IPS-NIHi11 (cell line): ENCODE measurements around the gene ALK.
"Not testable (repeated sequence)": the region's sequence is repeated elsewhere in the genome, so short reads cannot be mapped to it uniquely, and the experiment has no call there.

ENCODE experiments used
- DNase-seq: peaks from one replicate; pipeline ENCODE4 v3.0.0; 2012; ENCODE audit warnings: mixed read lengths, low spot score

Gene ALK

DNA sequence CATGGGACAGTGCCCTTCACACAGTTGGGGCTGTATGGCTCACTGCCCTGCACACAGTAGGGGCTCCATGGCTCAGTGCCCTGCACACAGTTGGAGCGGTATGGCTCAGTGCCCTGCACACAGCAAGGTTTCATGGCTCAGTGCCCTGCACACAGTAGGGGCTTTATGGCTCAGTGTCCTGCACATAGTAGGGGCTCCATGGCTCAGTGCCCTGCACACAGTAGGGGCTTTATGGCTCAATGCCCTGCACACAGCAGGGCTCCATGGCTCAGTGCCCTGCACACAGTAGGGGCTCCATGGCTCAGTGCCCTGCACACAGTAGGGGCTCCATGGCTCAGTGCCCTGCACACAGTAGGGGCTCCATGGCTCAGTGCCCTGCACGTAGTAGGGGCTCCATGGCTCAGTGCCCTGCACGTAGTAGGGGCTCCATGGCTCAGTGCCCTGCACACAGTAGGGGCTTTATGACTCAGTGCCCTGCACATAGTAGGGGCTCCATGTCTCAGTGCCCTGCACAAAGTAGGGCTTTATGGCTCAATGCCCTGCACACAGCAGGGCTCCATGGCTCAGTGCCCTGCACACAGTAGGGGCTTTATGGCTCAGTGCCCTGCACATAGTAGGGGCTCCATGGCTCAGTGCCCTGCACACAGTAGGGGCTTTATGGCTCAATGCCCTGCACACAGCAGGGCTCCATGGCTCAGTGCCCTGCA is 676.2 kb downstream of the ALK start:
- DNase-seq, result not testable (repeated sequence)

DNA sequence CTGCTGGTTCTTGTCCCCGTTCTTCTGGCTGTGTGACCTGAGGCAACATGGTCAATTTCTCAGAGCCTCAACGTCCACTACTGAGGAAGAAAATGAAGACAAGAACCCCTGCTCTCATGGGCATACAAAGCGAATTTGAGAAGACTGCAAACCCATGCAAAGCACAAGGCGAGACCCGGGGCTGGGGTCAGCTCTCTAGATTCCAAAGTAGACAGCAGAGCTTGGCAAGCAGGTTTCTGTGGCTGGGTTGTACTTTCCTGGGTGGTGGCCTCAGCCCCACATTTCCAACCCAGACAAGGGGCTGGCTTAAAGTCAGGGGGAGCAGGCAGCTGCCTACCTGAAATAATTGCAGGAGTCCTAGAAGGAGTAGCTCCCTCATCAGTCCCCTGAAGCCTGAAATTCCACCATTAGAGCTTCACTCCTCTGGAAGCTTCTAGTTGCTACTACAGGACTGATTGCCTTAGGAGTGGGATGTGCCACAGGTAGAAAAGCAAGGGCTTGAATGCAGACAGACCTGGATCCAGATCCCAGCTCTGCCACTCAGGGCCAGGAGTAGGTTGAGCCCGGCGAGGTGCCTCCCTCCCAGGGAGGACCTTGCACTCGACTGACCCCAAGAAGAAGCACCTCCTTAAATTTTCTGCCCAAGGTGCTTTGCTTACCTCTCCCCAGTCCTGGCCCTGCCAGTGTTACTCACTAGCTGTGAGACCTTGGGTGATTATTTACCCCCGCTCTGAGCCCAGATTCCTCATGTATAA is 678.6 kb downstream of the ALK start:
- no peak for DNase-seq

DNA sequence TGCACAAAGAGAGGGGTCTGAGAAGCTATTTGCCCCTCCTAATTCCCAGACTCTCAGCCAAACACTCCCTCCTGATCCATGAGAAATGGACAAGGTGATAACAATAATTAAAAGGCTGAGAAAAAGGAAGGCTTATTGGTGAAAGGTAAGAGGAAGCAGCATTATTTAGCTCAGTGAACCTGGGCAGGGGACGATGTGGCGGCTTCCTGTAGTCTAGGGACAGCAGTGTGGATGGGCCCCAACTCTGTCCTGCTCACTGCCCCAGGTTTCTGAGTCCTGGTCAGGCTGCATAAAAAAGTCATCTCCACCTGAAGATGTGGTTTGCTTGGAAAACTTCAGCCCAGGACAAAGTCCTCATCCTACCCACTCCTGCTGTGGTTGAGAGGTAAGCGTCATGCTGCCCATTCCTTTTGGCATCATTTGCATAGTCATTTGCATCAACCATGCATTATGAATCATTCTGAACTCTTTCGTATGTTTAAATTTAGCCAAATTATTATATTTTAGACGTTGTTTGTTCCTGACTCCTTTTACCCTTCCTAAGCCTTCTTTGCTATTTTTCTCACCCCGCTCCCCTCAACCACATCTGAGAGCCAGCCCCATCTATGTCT is 679.3 kb downstream of the ALK start:
- no peak for DNase-seq

DNA sequence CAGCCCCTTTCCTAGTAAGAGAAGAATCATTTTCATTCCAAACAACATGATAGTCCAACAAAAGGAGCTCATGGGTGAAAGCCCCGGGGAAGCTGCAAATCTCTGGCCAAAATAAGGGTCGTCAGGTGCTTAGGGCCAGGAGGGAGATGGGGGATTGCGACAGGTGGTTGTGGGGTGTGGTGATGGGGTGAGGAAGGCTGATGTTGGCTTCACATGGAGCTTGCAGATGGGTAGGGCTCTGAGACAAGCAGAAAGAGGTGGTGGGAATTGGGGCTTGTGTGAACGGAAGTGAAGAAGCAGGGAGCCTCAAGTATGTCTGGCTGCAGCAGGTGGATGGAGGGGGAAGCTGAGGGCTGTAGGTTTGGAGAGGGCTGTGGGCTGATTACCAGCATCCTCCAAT is 680.0 kb downstream of the ALK start:
- no peak for DNase-seq

DNA sequence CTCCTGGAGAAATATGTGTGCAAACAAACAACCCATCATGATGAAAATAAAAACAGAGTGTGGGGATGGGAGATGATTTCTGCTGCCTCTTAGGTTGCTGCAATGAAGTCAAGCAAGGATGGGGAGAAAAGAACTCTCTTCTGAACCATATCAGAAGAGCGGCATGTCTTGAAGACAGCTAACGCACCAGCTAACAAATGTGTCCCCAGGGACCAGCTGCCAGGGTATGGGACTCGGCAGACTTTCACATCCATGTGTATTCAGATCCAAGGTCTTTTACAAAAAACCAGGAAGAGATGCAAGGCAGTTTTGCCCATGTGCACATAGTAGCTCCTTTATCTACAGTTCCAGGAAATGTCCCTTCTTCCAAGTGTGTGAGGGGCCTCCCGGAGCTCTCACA is 680.8 kb downstream of the ALK start:
- DNase-seq, result no peak

DNA sequence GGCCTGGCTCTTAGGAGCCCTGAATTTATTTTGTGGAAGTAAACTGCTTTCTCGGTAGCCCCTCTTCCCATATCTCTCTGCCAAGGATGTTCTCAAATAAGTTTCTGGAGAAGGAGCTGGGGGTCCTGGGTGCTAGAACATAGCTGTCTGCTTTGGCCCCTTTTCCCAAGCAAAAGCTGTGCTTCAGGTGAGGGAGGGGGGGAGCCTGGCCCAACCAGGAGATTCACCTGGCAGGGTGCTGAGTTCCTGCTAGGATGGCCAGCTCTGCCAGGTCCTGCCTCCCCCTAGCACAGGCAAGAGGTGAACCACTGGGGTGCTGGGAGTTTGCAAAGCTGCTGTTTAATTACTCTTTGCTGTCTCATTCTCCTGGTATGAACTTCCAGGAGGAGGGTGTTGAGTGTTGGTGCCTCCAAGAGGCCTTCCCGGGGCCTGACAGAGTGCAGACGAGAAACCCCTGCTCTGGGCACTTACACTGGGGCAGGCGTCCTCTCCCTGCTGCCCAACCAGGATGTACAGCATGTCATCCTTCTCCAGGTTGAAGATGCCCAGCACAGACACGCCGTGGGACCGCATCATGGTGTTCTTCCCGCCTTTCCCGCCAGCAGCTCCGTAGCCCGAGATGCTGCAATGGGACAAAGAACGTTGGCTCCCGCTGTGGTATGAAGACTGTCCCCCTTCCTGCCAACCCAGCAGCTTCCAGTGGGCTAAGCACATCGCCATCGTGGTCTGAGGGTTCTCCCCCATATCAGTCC is 682.0 kb downstream of the ALK start:
- DNase-seq, result no peak

DNA sequence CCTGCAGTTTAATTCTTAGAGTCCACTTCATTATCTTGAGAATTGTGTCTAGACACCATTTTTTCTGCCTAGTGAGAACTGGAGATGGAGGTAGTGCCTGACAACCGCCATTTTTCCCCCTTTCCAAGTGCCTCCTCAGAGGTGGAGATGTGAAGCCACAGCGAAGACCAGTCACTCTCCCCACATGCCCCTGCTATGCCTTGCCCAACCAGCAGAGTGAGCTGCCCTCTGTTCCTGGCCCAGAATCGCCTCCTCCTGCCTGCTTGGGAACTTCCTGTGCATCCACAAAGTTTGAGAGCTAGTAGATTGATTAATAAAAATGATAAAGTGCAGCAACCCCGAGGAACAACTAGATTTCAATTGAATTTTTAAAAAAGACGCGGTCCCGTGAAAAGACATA is 682.9 kb downstream of the ALK start:
- peak; percentile 84 for DNase-seq

DNA sequence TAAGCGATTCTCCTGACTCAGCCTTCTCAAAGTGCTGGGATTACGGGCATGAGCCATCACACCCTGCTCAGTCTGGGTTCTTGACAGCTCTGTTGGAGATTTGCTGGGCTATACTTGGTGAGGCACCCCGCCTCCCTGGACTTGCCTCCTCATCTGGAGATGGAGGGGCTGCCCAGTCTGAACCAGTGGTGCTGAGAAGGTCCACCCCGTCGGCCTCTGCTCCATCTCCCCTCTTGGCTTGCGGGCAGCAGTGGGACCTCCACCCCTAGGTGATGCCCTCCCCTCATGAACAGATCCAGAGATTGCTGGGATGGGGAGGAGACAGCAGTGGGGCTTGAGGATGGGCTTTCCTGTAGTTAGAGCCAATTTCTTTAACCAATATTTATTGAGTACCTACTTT is 685.3 kb downstream of the ALK start:
- no peak for DNase-seq

DNA sequence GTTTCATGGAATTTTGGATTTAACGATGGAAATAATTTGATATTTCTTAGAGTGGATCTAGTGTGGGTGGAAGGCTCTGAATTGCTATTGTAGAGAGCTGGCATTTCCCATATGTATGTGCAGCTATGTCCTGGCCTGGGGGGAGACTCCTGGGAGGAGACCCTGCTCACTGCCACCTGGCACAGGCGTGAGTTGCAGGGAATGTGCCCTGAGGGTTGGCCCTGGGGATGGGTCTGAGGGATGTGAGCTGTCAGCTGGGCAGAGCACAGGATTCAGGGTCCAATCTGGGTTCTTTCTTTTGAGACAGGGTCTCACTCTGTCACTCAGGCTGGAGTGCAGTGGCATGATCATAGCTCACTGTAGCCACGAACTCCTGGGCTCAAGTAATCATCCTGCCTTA is 686.0 kb downstream of the ALK start:
- DNase-seq, result no peak

DNA sequence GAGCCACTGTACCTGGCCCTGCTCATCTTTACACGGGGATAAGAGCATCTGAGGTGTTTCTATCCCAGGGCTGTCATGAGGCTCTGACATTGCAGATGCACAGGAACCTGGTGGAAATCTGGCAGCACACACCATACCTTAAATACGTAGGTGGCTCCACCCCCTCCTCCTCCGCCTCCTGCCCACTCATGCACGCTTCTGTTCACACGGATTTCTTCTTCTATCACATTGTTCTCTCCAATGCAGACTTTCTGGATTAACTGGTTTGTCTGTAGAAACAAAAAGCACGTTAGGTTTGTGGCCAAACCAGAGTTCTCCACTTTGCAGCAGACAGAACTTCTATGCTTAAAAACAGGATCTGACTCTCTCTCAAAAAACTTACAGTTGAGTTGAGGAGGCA is 688.0 kb downstream of the ALK start:
- no peak for DNase-seq

DNA sequence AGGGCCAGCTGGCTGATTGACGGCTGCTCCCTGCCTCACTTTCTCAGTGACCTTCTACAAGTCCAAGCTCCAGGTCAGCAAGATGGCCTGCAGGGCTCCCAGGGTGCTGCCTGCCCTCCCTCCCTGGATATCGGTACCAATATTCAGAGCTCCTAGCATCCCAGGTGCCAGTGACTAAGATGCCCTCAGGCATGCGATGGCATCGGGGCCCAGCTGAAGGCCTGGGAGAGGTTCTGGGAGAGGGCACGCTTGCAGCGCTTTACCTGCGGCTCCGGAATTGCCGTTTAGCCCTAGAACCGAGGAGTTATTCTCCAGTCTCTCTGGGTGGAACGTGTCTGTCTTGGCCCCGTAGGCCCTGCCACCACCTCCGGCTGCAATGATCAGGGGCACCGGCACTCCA is 689.3 kb downstream of the ALK start:
- DNase-seq, result no peak

DNA sequence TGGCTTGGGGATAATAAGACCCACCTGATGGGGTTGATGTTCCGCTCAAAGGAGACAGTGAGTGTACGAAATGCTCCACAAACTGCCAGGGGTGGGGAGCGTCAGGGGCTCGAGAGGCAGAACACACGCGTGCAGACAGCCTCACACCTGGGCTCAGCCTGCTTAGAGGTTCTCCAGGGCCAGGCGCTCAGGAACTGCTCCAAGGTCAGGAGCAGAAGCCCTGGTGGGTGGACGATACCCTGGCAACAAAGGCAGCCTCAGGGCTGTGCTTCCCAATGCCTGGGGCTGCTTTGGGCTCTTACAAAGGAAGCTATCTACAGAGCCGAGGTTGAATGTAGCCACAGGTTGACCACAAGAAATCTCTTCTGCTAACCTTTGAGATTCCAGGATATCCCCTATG is 691.7 kb downstream of the ALK start:
- DNase-seq, result no peak

DNA sequence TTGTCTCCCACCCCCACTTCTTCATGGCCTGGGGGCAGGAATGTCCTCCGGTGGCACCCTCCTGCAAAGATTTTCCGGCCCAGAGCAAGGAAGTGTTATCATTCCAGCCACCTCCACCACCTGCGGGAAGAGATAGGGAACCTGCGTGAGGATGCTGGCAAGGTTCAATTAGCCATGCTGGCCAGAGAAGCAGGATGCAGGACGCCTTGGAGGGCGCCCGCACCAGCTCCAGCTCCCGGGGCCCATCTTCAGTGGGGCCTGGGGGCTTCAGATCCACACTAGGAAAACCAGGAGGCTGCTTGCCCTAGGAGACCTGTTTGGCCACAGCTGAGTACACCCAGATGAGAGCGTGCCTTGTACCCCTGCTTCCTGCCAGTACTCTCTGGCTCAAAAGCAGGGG is 692.4 kb downstream of the ALK start:
- no peak for DNase-seq

DNA sequence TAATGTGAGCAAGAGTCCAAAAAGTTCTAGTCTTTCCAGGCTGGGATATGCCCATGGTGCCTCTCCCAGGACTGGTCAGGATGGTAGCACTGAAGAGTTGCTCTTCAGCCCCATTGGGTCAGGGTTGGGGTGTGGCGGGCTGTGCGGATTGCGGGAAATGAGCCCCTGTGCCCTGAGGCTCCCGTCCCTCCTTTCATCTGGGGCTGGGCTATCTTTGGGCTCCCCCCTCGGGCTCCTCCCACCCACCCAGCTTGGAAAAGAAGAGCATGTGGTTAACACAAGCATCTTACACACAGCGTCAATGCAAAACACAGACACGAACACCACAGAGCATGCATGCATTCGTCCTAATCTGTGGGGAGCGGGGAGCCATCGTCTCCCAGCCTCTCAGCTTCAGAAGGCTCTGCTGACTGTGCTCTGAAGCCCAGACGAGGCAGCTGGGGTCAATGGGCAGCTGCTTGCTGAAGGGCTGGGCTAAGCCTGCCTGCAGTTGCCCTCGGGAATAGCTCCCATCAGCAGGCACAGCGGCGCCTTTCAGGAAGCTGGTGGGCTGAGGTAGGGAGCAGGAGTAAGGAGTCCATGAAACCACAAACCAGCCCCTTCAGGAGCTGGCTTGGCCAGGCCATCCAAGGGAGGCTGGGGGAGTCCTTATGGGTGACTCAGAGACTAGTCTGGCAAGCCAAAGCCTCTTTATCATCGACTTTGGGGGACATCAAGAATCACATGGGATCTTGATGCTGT is 693.3 kb downstream of the ALK start:
- no peak for DNase-seq

DNA sequence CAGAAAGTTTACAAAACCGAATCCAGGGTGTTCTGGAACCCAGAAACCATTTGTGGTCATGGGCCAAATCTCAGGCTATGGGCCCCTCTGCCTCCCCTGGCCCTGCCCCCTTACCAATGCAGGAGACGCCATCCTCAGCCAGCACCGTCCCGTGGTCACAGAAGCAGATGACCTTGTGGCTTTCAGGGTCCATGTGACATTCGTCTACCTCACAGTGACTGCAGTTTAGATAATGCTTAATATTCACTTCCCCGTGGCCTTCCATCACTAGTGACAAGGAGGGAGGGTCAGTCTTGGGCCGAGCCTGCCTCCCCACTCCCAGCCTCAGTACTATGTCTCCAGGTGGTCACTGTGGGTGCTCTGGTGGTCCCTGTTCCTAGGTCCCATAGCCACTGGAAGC is 694.6 kb downstream of the ALK start:
- no peak for DNase-seq

DNA sequence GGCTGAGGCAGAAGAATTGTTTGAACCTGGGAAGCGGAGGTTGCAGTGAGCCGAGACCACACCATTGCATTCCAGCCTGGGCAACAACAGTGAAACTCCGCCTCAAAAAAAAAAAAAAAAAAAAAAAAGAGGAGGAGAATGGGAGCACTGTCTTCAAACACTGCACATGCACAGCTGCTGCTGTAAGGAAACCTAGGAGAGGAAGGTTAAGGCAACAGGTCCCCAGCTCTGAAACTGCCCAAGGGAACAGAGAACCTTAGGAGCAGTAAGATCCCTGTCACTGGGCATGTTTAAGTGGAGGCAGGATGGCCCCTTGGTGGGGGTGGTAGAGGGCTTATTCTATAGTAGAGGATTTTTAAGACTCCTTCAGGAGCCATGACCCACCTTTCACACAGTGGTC is 695.0 kb downstream of the ALK start:
- no peak for DNase-seq

DNA sequence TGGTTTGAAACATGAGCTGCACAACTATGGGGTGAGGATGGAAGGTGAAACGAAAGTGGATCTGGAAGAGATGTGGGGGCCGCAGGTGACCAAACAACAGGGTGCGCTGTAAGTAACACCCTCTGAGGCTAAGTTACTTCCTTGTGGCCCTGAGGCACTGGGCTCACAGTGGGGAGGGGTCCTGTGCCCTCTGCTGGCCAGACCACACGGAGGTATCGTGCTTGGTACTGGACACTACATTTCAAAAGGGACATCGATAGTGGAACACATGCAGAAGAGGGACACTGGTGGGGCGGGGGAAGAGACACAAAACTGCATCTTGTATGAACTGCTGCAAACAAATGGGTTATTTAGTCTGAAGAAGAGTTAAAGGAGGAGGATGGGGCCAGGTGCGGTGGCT is 695.6 kb downstream of the ALK start:
- DNase-seq, result peak; percentile 44

DNA sequence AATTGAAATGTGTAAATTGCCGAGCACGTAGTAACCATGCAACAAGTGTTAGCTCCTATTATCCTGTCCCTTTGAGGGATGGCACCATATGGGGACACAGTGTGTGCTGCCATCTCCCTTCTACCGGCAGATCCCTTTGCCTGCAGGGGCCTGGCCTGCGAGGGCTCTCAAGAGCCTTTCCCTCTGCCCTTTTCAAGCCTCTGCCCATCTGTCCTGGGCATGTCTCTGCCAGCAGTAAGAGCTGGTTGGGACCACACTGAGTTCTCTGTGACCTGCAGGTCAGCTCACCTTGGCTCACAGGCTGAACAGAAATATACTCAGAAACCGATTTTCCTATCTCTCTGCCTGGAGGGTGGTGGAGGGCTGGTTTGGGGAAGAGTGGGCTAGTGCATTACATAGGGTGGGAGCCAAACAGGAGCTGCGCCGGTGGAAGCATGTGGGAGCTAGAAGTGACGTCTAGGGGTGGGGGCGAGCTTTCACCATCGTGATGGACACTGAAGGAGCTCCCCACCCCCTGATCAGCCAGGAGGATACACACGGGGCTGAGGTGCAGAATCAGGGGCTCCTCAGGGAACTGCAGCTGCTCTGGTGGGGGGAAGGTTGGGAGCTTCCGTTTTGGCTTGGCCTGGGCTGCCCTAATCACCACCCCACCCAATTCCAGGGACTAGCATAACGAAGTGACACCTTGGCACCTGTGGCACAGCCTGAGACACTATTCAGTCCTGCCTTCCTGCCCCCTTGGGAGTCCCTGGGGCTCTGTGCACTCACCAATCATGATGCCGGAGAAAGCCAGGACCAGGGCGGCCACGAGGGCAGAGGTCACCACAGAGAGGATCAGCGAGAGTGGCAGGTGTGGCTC is 696.5 kb downstream of the ALK start:
- no peak for DNase-seq

DNA sequence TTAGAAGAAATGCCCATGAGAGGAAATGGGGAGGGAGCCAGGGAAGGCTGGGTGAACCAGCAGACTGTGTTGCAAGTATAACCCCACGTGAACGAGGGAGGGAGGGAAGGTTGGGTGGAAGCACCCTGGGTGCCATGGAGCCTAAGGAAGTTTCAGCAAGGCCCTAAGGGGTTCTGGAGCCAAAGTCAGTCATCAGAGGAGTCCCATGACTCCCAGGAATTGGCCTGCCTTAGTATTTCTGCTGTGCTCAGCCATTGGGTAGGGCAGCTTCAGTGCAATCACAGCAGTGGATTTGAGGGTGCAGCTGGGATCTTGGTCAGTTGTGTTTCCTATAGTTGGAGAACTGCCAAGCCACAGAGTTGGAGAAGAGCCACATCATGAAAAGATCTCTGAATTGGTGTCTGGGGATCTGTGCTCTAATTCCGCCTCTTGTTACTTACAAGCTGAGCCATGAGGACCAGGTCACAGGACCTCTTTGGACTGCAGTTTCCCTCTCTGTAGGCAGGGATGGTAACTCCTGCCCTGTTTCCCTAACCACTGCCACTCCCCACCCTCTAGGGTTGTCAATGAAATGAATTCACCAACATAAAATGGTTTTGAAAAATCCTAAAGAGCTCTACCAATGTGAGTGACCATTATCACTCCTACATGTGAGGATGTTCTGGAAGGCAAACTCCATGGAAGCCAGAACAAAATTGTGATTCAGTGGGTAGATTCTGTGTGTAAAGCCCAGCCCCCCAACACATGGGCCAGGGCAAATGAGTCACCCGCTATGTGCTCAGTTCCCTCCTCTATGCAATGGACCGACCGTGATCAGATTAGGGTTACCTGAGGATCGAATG is 697.3 kb downstream of the ALK start:
- DNase-seq, result no peak

DNA sequence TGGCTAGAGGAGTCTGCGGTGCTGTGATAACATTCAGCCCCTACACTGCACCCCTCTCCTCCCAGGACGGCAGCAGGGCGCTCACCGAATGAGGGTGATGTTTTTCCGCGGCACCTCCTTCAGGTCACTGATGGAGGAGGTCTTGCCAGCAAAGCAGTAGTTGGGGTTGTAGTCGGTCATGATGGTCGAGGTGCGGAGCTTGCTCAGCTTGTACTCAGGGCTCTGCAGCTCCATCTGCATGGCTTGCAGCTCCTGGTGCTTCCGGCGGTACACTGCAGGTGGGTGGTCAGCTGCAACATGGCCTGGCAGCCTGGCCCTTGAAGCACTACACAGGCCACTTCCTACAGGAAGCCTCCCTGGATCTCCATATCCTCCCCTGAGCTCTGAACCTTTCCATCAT is 698.1 kb downstream of the ALK start:
- no peak for DNase-seq
